HCT116 (cell line): Measurements from ENCODE around the gene DHODH. TPM values are rescaled to one million over a fixed set of nuclear protein-coding genes. Genes with fewer than 3 reads are reported as not detected.

ENCODE experiments used
- ATAC-seq: fragments of 200-7000 bp; cut with Tn5 transposase; 2 replicates; pipeline ENCODE4 v1.9.1; 2020; ENCODE audit warnings: mild to moderate bottlenecking, moderate library complexity
- BruUV-seq: library from RNA; stranded (reverse); fragments of 400-500 nt; replicated peaks from 2 replicates; lab custom pipeline; 2021; lab: Mats Ljungman, UMichigan
- CTCF ChIA-PET: fragments of 300-600 bp; sonication (Branson Sonifier 250); formaldehyde crosslinking; loops from one replicate; lab custom pipeline; 2021; ENCODE audit warnings: antibody characterized with exemption; lab: Charles Lee
- POLR2A ChIA-PET: fragments of 300-600, 350-600 bp; sonication (Branson Sonifier 250); formaldehyde crosslinking; loops from one replicate; lab custom pipeline; 2021; ENCODE audit warnings: antibody characterized with exemption; lab: Charles Lee
- RAD21 ChIA-PET, 2 experiments: fragments of 300-600 bp; sonication (Branson Sonifier 250); formaldehyde crosslinking; loops; one replicate each; lab custom pipeline; 2023; ENCODE audit warnings: low total read pairs in 2 of 2; ENCODE audit not compliant: uncharacterized antibody in 2 of 2, unreplicated experiment in 2 of 2, low non-redundant PET in 1 of 2; lab: Charles Lee
- DNase-seq: peaks from one replicate; pipeline ENCODE4 v3.0.0-alpha.2; 2010; ENCODE audit warnings: low read depth, low spot score
- H2AFZ ChIP-seq: fragments of 200-600 bp; shearing (Covaris generic), sonication (generic); 2 replicates; pipeline ENCODE4 v1.6.1; 2017; ENCODE audit warnings: low read depth, mixed run types, mixed read lengths, antibody characterized with exemption, low read length; ENCODE audit not compliant: poor library complexity, severe bottlenecking
- H3K27ac ChIP-seq: 2 replicates; pipeline ENCODE4 v1.5.1; 2012; ENCODE audit warnings: low read depth, low read length
- H3K27me3 ChIP-seq: fragments of 200-600 bp; sonication (generic); 2 replicates; pipeline ENCODE4 v1.6.1; 2016; ENCODE audit warnings: mixed run types, low read length, mixed read lengths; ENCODE audit not compliant: insufficient read depth
- H3K36me3 ChIP-seq, 2 experiments: fragments of 200-500 bp in 1 of 2; fragments of 200-600 bp in 1 of 2; sonication (Bioruptor generic) in 1 of 2; sonication (generic) in 1 of 2; 2 replicates each; pipeline versions ENCODE4 v1.5.1 to v1.6.1; 2014 to 2016; ENCODE audit warnings: low read length in 2 of 2, inconsistent platforms in 1 of 2, mixed read lengths in 1 of 2, mixed run types in 1 of 2; ENCODE audit not compliant: insufficient read depth in 2 of 2, control insufficient read depth in 1 of 2
- H3K4me1 ChIP-seq, 2 experiments: fragments of 200-600 bp in 1 of 2; sonication (generic) in 1 of 2; 2 replicates each; pipeline versions ENCODE4 v1.5.1 to v1.6.1; 2012 to 2017; ENCODE audit warnings: low read length in 2 of 2, inconsistent platforms in 1 of 2, mild to moderate bottlenecking in 1 of 2, mixed read lengths in 1 of 2, mixed run types in 1 of 2, moderate library complexity in 1 of 2; ENCODE audit not compliant: insufficient read depth in 2 of 2, control insufficient read depth in 1 of 2
- H3K4me2 ChIP-seq: fragments of 200-600 bp; sonication (generic); 2 replicates; pipeline ENCODE4 v1.6.1; 2017; ENCODE audit warnings: mixed run types, low read length, mixed read lengths
- H3K4me3 ChIP-seq, 2 experiments: fragments of 200-600 bp in 1 of 2; sonication (generic) in 1 of 2; replicated peaks in 1 of 2; 2 replicates each; pipeline ENCODE4 v1.5.1; 2011 to 2016; ENCODE audit warnings: low read length in 2 of 2, control low read depth in 1 of 2, low read depth in 1 of 2, mild to moderate bottlenecking in 1 of 2, mixed read lengths in 1 of 2, mixed run types in 1 of 2
- H3K79me2 ChIP-seq: fragments of 200-600 bp; sonication (generic); 2 replicates; pipeline ENCODE4 v1.6.1; 2017; ENCODE audit warnings: mild to moderate bottlenecking, mixed run types, low read length, moderate library complexity, mixed read lengths; ENCODE audit not compliant: insufficient read depth
- H3K9ac ChIP-seq: fragments of 200-600 bp; sonication (generic); 2 replicates; pipeline ENCODE4 v1.6.1; 2016; ENCODE audit warnings: low read length, mixed read lengths
- H3K9me2 ChIP-seq: fragments of 200-600 bp; sonication (generic), shearing (Covaris generic); 2 replicates; pipeline ENCODE4 v1.6.1; 2017; ENCODE audit warnings: mixed run types, mild to moderate bottlenecking, moderate library complexity; ENCODE audit not compliant: insufficient read depth
- H3K9me3 ChIP-seq, 2 experiments: fragments of 200-500 bp in 1 of 2; fragments of 200-600 bp in 1 of 2; sonication (Bioruptor generic) in 1 of 2; sonication (generic) in 1 of 2; 2 replicates each; pipeline ENCODE4 v1.6.1; 2014 to 2017; ENCODE audit warnings: low read length in 2 of 2, mixed read lengths in 2 of 2, inconsistent platforms in 1 of 2, low read depth in 1 of 2, mild to moderate bottlenecking in 1 of 2, mixed run types in 1 of 2, moderate library complexity in 1 of 2; ENCODE audit not compliant: control insufficient read depth in 1 of 2, insufficient read depth in 1 of 2
- H4K20me1 ChIP-seq: fragments of 200-600 bp; sonication (generic), shearing (Covaris generic); 2 replicates; pipeline ENCODE4 v1.6.1; 2017; ENCODE audit warnings: mixed run types, mild to moderate bottlenecking, moderate library complexity; ENCODE audit not compliant: insufficient read depth
- ATF3 ChIP-seq: IDR thresholded peaks from 2 replicates; pipeline ENCODE4 v1.6.1; 2012
- CBX3 ChIP-seq: IDR thresholded peaks from 2 replicates; pipeline ENCODE4 v1.6.1; 2012; ENCODE audit warnings: low read depth
- CEBPB ChIP-seq: IDR thresholded peaks from 2 replicates; pipeline ENCODE4 v1.6.1; 2012; ENCODE audit warnings: low read depth
- CTCF ChIP-seq, 3 experiments: fragments of 200-600 bp in 1 of 3; sonication (generic) in 1 of 3; IDR thresholded peaks in 2 of 3; conservative IDR thresholded peaks in 1 of 3; 2 replicates each; pipeline ENCODE4 v1.5.1; 2012 to 2017; ENCODE audit warnings: low read depth in 2 of 3, low read length in 2 of 3, antibody characterized with exemption in 1 of 3, borderline replicate concordance in 1 of 3, control low read depth in 1 of 3, mild to moderate bottlenecking in 1 of 3, mixed read lengths in 1 of 3, mixed run types in 1 of 3, moderate library complexity in 1 of 3; ENCODE audit not compliant: insufficient read depth in 1 of 3
- ELF1 ChIP-seq: IDR thresholded peaks from 2 replicates; pipeline ENCODE4 v1.6.1; 2012; ENCODE audit warnings: low read depth, borderline replicate concordance
- EZH2 ChIP-seq: fragments of 200-600 bp; sonication (generic); IDR thresholded peaks from 2 replicates; pipeline ENCODE4 v1.6.1; 2017; ENCODE audit warnings: antibody characterized with exemption, mixed run types
- EZH2phosphoT487 ChIP-seq: fragments of 200-600 bp; IDR thresholded peaks from 2 replicates; pipeline ENCODE4 v1.6.1; 2018; ENCODE audit warnings: antibody characterized with exemption, borderline replicate concordance
- JUND ChIP-seq: IDR thresholded peaks from 2 replicates; pipeline ENCODE4 v1.6.1; 2012
- MAX ChIP-seq: IDR thresholded peaks from 2 replicates; pipeline ENCODE4 v1.6.1; 2012
- POLR2A ChIP-seq: IDR thresholded peaks from 2 replicates; pipeline ENCODE4 v1.7.0; 2011; ENCODE audit warnings: borderline replicate concordance; ENCODE audit not compliant: insufficient read depth, insufficient read length; ENCODE audit errors: extremely low read depth
- RAD21 ChIP-seq: IDR thresholded peaks from 2 replicates; pipeline ENCODE4 v1.6.1; 2012; ENCODE audit warnings: low read depth, mild to moderate bottlenecking
- SP1 ChIP-seq: IDR thresholded peaks from 2 replicates; pipeline ENCODE4 v1.6.1; 2012; ENCODE audit warnings: low read depth
- SRF ChIP-seq: IDR thresholded peaks from 2 replicates; pipeline ENCODE4 v1.6.1; 2012; ENCODE audit warnings: low read depth
- TCF7L2 ChIP-seq: IDR thresholded peaks from 2 replicates; pipeline ENCODE4 v1.7.0; 2011; ENCODE audit warnings: borderline replicate concordance, inconsistent platforms; ENCODE audit not compliant: insufficient read depth, insufficient read length; ENCODE audit errors: extremely low read depth
- ZFX ChIP-seq: fragments of 450-650 bp; IDR thresholded peaks from 2 replicates; pipeline ENCODE4 v1.6.1; 2017
- ZNF274 ChIP-seq: fragments of 200-500 bp; sonication (Bioruptor generic); IDR thresholded peaks from 2 replicates; pipeline ENCODE4 v1.6.1; 2014; ENCODE audit warnings: mild to moderate bottlenecking, low read depth, low read length, inconsistent platforms
- intact Hi-C: fragments of 100-400 bp; cut with micrococcal nuclease; formaldehyde crosslinking; loops from 2 replicates; pipeline ENCODE4 v1.10.0; 2022
- total RNA-seq: library from RNA; stranded (reverse); gene quantifications from one replicate; pipeline ENCODE4 v1.2.1, GENCODE V29; 2021; ENCODE audit not compliant: unreplicated experiment

The DHODH gene
- total RNA-seq, 1 experiment from 2014 or later: 22.1 TPM

- Histone ChIP-seq H3K79me2 (no peaks in the 10 kb centered on the region), H3K27me3 (no peaks in the 10 kb centered on the region), H3K4me1 (no peaks in the 10 kb centered on the region), H3K9ac (no peak overlapping the region), H4K20me1 (no peaks in the 10 kb centered on the region), H3K36me3 (peaks cover 0 to 14% of the 10 kb centered on the region in 2 experiments; a peak in 2 of 4 replicates), H3K27ac (no peak overlapping the region), H3K4me3 (no peak overlapping the region), H3K4me2 (no peak overlapping the region)
- CTCF ChIA-PET: no interaction called here
- intact Hi-C loops: no loop called here
- RAD21 ChIA-PET: no interaction called here
- POLR2A ChIA-PET: no interaction called here
- no TSS peak for BruUV-seq
- TF ChIP-seq ZFX (no peak), TCF7L2 (no peak), SRF (no peak), ZNF274 (no peak), SP1 (no peak), JUND (no peak), CTCF (IDR thresholded peaks at IDR 0.05 in 2 of 3, conservative IDR thresholded peaks at IDR 0.05 in 1 of 3; ENCODE audit: borderline replicate concordance in 1 of 3, insufficient read depth in 1 of 3, low read depth in 2 of 3, low read length in 2 of 3) (no peak), CBX3 (no peak), POLR2A (no peak), ATF3 (no peak), EZH2 (no peak), RAD21 (no peak), EZH2phosphoT487 (no peak), MAX (no peak), CEBPB (no peak), ELF1 (no peak)
- TF ChIP-seq, all 23 proteins: peak for 0
- Histone ChIP-seq H3K9me3 (no peaks in the 10 kb centered on the region), H3K9me2 (no peaks in the 10 kb centered on the region), H2AFZ (no peak overlapping the region)
- ATAC-seq (no peak), DNase-seq (no peak)
Measured at GRCh38 chr16:72027669-72028378, 19.3 kb downstream of the DHODH start.
